Parathyroid adenoma (tissue), 2 donors: ENCODE data around the gene ACSL1.
"Not testable (repeated sequence)": the region's sequence is repeated elsewhere in the genome, so short reads cannot be mapped to it uniquely, and the experiment has no call there.

ENCODE experiments used
- H2AFZ ChIP-seq: fragments of 300-600 bp; sonication (generic); one replicate; pipeline ENCODE4 v1.7.0; 2017; ENCODE audit warnings: antibody characterized with exemption, mild to moderate bottlenecking
- H3K27ac ChIP-seq: fragments of 300-600 bp; sonication (generic); one replicate; pipeline ENCODE4 v1.7.0; 2017
- H3K27me3 ChIP-seq: fragments of 300-600 bp; sonication (generic); one replicate; pipeline ENCODE4 v1.7.0; 2017; ENCODE audit warnings: low read length; ENCODE audit not compliant: control insufficient read depth, insufficient read depth
- H3K36me3 ChIP-seq: fragments of 300-600 bp; sonication (generic); one replicate; pipeline ENCODE4 v1.7.0; 2017; ENCODE audit warnings: low read length; ENCODE audit not compliant: control insufficient read depth, insufficient read depth
- H3K4me1 ChIP-seq: fragments of 300-600 bp; sonication (generic); one replicate; pipeline ENCODE4 v1.7.0; 2017; ENCODE audit warnings: control low read depth
- H3K4me2 ChIP-seq: fragments of 300-600 bp; sonication (generic); one replicate; pipeline ENCODE4 v1.7.0; 2017; ENCODE audit warnings: low read length
- H3K4me3 ChIP-seq: fragments of 300-600 bp; sonication (generic); one replicate; pipeline ENCODE4 v1.7.0; 2017; ENCODE audit warnings: low read depth, low read length
- H3K79me2 ChIP-seq: fragments of 300-600 bp; sonication (generic); one replicate; pipeline ENCODE4 v1.7.0; 2017; ENCODE audit warnings: control low read depth
- H3K9ac ChIP-seq: fragments of 300-600 bp; sonication (generic); one replicate; pipeline ENCODE4 v1.7.0; 2017; ENCODE audit warnings: mild to moderate bottlenecking
- H3K9me3 ChIP-seq: fragments of 300-600 bp; sonication (generic); one replicate; pipeline ENCODE4 v1.7.0; 2017; ENCODE audit warnings: low read length; ENCODE audit not compliant: control insufficient read depth
- CTCF ChIP-seq: fragments of 300-600 bp; sonication (generic); IDR thresholded peaks from one replicate; pipeline ENCODE4 v1.7.0; 2017; ENCODE audit warnings: antibody characterized with exemption, mild to moderate bottlenecking
- donor health status: primary hyperparathyroidism.

The ACSL1 gene

GRCh38 chr4:184784628-184785257, 41.0 kb downstream of the ACSL1 start:
- Histone ChIP-seq H3K9ac (no peak overlapping the region), H3K27me3 (no peaks in the 10 kb centered on the region), H3K36me3 (no peaks in the 10 kb centered on the region), H3K4me1 (peaks cover 3% of the 10 kb centered on the region), H2AFZ (no peak overlapping the region), H3K27ac (no peak overlapping the region), H3K4me2 (no peak overlapping the region), H3K9me3 (no peaks in the 10 kb centered on the region), H3K4me3 (no peak overlapping the region), H3K79me2 (no peaks in the 10 kb centered on the region)
- TF ChIP-seq CTCF, result no peak

GRCh38 chr4:184782731-184783373, 42.9 kb downstream of the ACSL1 start:
- H3K27ac ChIP-seq, result no peak overlapping the region
- peaks cover 3% of the 10 kb centered on the region for H3K4me1 ChIP-seq
- no peaks in the 10 kb centered on the region for H3K36me3 ChIP-seq
- H3K4me2 ChIP-seq, result no peak overlapping the region
- TF ChIP-seq CTCF, result no peak
- H3K9ac ChIP-seq, result no peak overlapping the region
- no peak overlapping the region for H2AFZ ChIP-seq
- H3K9me3 ChIP-seq, result no peaks in the 10 kb centered on the region
- H3K27me3 ChIP-seq, result no peaks in the 10 kb centered on the region
- no peak overlapping the region for H3K4me3 ChIP-seq
- no peaks in the 10 kb centered on the region for H3K79me2 ChIP-seq

- H3K4me2 ChIP-seq, H3K4me3 ChIP-seq, H3K9ac ChIP-seq, H3K79me2 ChIP-seq, H3K4me1 ChIP-seq, H3K27ac ChIP-seq, H2AFZ ChIP-seq, H3K36me3 ChIP-seq, H3K9me3 ChIP-seq, H3K27me3 ChIP-seq: not testable (repeated sequence)
Measured at GRCh38 chr4:184779160-184779559, 46.6 kb downstream of the ACSL1 start.

GRCh38 chr4:184778325-184778724, 47.4 kb downstream of the ACSL1 start:
- Histone ChIP-seq H3K4me2 (no peak overlapping the region), H3K79me2 (no peaks in the 10 kb centered on the region), H3K4me1 (no peaks in the 10 kb centered on the region), H2AFZ (no peak overlapping the region), H3K36me3 (no peaks in the 10 kb centered on the region), H3K9me3 (no peaks in the 10 kb centered on the region), H3K27me3 (no peaks in the 10 kb centered on the region), H3K27ac (no peak overlapping the region), H3K9ac (no peak overlapping the region), H3K4me3 (no peak overlapping the region)
- no peak for TF ChIP-seq CTCF

- Histone ChIP-seq H3K27me3 (no peaks in the 10 kb centered on the region), H3K4me1 (no peaks in the 10 kb centered on the region), H3K4me2 (no peak overlapping the region), H3K4me3 (no peak overlapping the region), H3K9ac (no peak overlapping the region), H3K9me3 (no peaks in the 10 kb centered on the region), H3K27ac (no peak overlapping the region), H3K36me3 (no peaks in the 10 kb centered on the region), H2AFZ (no peak overlapping the region), H3K79me2 (no peaks in the 10 kb centered on the region)
- TF ChIP-seq CTCF, result no peak
Measured at GRCh38 chr4:184776821-184777220, 48.9 kb downstream of the ACSL1 start.
